ENCODE data around the gene UNG. TPM values are rescaled to one million over a fixed set of nuclear protein-coding genes. Genes with fewer than 3 reads are reported as not detected.
A peak's percentile ranks its signal among the peaks of the same experiment; 100 is the strongest.
"Not testable (repeated sequence)": the region's sequence is repeated elsewhere in the genome, so short reads cannot be mapped to it uniquely, and the experiment has no call there.

Gene UNG
- total RNA-seq, 1 experiment from 2014 or later, result 74.4 TPM

DNA sequence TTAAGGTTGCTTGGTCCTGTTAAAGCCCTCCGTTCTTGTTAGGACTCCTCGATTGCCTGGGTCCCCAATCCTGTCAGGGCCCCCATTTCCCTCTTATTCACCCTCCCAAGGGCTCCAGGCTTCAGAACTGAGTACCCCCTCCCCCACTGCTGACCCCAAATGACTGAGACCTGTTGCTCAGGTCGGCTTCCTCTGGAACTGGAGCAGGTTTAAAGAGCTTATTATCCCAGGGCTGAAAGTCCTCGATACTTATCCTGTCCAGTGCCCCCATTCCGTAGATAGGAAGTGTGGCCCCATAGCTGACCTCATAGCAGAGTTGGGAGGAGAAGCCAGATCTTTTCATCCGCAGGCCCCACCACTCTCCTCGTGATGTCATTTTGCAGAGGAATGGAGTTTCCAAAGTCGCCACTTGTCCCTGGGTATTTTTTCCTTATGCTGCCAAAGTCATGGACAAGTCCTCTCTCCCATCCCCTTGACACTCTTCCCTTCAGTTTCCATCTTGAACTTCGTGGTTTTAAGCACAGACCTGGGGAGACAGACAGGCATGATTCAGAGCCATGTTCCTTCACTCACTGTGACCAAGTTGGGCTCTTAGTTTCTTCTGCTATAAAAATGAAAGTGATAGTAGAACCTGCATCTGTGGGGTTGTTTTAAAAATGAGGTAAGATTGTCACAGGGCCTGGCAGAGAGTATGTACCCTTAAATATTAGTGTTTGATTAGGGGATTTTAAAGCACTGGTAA is 43.8 kb upstream of the UNG start:
- H3K9me3 ChIP-seq (ENCODE audit: control insufficient read depth, insufficient read depth, low read depth, low read length), result no peaks in the 10 kb centered on the region
- CTCF ChIA-PET, result no interaction called here
- no TSS peak for BruUV-seq (replicated peaks)
- in situ Hi-C loops (cut with HindIII; ENCODE audit: low pct_unique_long_range_greater_than_20kb, low sequenced_read_pairs), result no loop called here
- ATAC-seq (no peak), DNase-seq (ENCODE audit: low read depth, low spot score) (no peak)
- H3K4me3 ChIP-seq (ENCODE audit: low read depth in 2 of 2, low read length in 2 of 2), result peak overlapping the region; percentile 79 to 93
- H3K27ac ChIP-seq (ENCODE audit: low read length), result peak overlapping the region; percentile 51
- TF ChIP-seq POLR2AphosphoS5 (IDR thresholded peaks at IDR 0.05; ENCODE audit: low read depth, low read length) (no peak), SIN3A (IDR thresholded peaks at IDR 0.05; ENCODE audit: borderline replicate concordance, insufficient read depth, low read depth, low read length) (no peak), TCF7L2 (IDR thresholded peaks at IDR 0.05; ENCODE audit: low read depth, low read length) (no peak)
- TF ChIP-seq, protein P1, sequence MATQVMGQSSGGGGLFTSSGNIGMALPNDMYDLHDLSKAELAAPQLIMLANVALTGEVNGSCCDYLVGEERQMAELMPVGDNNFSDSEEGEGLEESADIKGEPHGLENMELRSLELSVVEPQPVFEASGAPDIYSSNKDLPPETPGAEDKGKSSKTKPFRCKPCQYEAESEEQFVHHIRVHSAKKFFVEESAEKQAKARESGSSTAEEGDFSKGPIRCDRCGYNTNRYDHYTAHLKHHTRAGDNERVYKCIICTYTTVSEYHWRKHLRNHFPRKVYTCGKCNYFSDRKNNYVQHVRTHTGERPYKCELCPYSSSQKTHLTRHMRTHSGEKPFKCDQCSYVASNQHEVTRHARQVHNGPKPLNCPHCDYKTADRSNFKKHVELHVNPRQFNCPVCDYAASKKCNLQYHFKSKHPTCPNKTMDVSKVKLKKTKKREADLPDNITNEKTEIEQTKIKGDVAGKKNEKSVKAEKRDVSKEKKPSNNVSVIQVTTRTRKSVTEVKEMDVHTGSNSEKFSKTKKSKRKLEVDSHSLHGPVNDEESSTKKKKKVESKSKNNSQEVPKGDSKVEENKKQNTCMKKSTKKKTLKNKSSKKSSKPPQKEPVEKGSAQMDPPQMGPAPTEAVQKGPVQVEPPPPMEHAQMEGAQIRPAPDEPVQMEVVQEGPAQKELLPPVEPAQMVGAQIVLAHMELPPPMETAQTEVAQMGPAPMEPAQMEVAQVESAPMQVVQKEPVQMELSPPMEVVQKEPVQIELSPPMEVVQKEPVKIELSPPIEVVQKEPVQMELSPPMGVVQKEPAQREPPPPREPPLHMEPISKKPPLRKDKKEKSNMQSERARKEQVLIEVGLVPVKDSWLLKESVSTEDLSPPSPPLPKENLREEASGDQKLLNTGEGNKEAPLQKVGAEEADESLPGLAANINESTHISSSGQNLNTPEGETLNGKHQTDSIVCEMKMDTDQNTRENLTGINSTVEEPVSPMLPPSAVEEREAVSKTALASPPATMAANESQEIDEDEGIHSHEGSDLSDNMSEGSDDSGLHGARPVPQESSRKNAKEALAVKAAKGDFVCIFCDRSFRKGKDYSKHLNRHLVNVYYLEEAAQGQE (IDR thresholded peaks at IDR 0.05; ENCODE audit: insufficient read depth in 1 of 2, low read depth in 2 of 2, low read length in 1 of 2), result no peak
- TF ChIP-seq, protein P2, sequence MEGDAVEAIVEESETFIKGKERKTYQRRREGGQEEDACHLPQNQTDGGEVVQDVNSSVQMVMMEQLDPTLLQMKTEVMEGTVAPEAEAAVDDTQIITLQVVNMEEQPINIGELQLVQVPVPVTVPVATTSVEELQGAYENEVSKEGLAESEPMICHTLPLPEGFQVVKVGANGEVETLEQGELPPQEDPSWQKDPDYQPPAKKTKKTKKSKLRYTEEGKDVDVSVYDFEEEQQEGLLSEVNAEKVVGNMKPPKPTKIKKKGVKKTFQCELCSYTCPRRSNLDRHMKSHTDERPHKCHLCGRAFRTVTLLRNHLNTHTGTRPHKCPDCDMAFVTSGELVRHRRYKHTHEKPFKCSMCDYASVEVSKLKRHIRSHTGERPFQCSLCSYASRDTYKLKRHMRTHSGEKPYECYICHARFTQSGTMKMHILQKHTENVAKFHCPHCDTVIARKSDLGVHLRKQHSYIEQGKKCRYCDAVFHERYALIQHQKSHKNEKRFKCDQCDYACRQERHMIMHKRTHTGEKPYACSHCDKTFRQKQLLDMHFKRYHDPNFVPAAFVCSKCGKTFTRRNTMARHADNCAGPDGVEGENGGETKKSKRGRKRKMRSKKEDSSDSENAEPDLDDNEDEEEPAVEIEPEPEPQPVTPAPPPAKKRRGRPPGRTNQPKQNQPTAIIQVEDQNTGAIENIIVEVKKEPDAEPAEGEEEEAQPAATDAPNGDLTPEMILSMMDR (IDR thresholded peaks at IDR 0.05), result no peak
- intact Hi-C loops (cut with micrococcal nuclease; ENCODE audit: unreplicated experiment), result no loop called here
- no peaks in the 10 kb centered on the region for H3K36me3 ChIP-seq (ENCODE audit: control insufficient read depth, insufficient read depth, low read length)
- no peaks in the 10 kb centered on the region for H3K27me3 ChIP-seq (ENCODE audit: control insufficient read depth, insufficient read depth, low read length)
- peaks cover 8% of the 10 kb centered on the region; the same call in 1 of the 2 replicates for H3K4me1 ChIP-seq (ENCODE audit: control insufficient read depth, insufficient read depth, low read length)
- POLR2A ChIA-PET, result no interaction called here

- CTCF ChIA-PET; ATAC-seq; in situ Hi-C loops (cut with HindIII; ENCODE audit: low pct_unique_long_range_greater_than_20kb, low sequenced_read_pairs); intact Hi-C loops (cut with micrococcal nuclease; ENCODE audit: unreplicated experiment); H3K27me3 ChIP-seq (ENCODE audit: control insufficient read depth, insufficient read depth, low read length); DNase-seq (ENCODE audit: low read depth, low spot score); POLR2A ChIA-PET; H3K36me3 ChIP-seq (ENCODE audit: control insufficient read depth, insufficient read depth, low read length); BruUV-seq (replicated peaks); H3K9me3 ChIP-seq (ENCODE audit: control insufficient read depth, insufficient read depth, low read depth, low read length); H3K4me3 ChIP-seq (ENCODE audit: low read depth in 2 of 2, low read length in 2 of 2); H3K27ac ChIP-seq (ENCODE audit: low read length); H3K4me1 ChIP-seq (ENCODE audit: control insufficient read depth, insufficient read depth, low read length): not testable (repeated sequence)
Measured at GRCh38 chr12:109054124-109054513, 43.3 kb upstream of the UNG start.

GRCh38 chr12:109054520-109054919 is 42.9 kb upstream of the UNG start:
- POLR2A ChIA-PET, result no interaction called here
- Histone ChIP-seq H3K27ac (ENCODE audit: low read length) (no peak overlapping the region), H3K27me3 (ENCODE audit: control insufficient read depth, insufficient read depth, low read length) (no peaks in the 10 kb centered on the region), H3K4me3 (ENCODE audit: low read depth in 2 of 2, low read length in 2 of 2) (no peak overlapping the region), H3K9me3 (ENCODE audit: control insufficient read depth, insufficient read depth, low read depth, low read length) (no peaks in the 10 kb centered on the region), H3K4me1 (ENCODE audit: control insufficient read depth, insufficient read depth, low read length) (peaks cover 8% of the 10 kb centered on the region; the same call in 1 of the 2 replicates), H3K36me3 (ENCODE audit: control insufficient read depth, insufficient read depth, low read length) (no peaks in the 10 kb centered on the region)
- ATAC-seq (no peak), DNase-seq (ENCODE audit: low read depth, low spot score) (no peak)
- intact Hi-C loops (cut with micrococcal nuclease; ENCODE audit: unreplicated experiment) (no loop called here), in situ Hi-C loops (cut with HindIII; ENCODE audit: low pct_unique_long_range_greater_than_20kb, low sequenced_read_pairs) (no loop called here)
- TSS peak; percentile 77 for BruUV-seq (replicated peaks)
- CTCF ChIA-PET, result no interaction called here
- TF ChIP-seq, protein P2 (IDR thresholded peaks at IDR 0.05), result no peak
- TF ChIP-seq SIN3A (IDR thresholded peaks at IDR 0.05; ENCODE audit: borderline replicate concordance, insufficient read depth, low read depth, low read length) (no peak), POLR2AphosphoS5 (IDR thresholded peaks at IDR 0.05; ENCODE audit: low read depth, low read length) (no peak), TCF7L2 (IDR thresholded peaks at IDR 0.05; ENCODE audit: low read depth, low read length) (no peak)
- TF ChIP-seq, protein P1 (IDR thresholded peaks at IDR 0.05; ENCODE audit: insufficient read depth in 1 of 2, low read depth in 2 of 2, low read length in 1 of 2), result no peak
